ENCODE results near the gene ALDH1L1.

ALDH1L1 gene

GRCh38 chr3:126085841-126086240 lies 94.5 kb downstream of the ALDH1L1 start:
- TF ChIP-seq CTCF (conservative IDR thresholded peaks at IDR 0.05; ENCODE audit: low read depth, low read length): no peak
- no peak overlapping the region for H3K4me3 ChIP-seq (ENCODE audit: low read length)
- no peak for DNase-seq (ENCODE audit: low read depth)

- no peak for TF ChIP-seq CTCF (conservative IDR thresholded peaks at IDR 0.05; ENCODE audit: low read depth, low read length)
- no peak overlapping the region for H3K4me3 ChIP-seq (ENCODE audit: low read length)
- DNase-seq (ENCODE audit: low read depth): no peak
These were observed 95.1 kb downstream of the ALDH1L1 start for GRCh38 chr3:126085276-126085675.

GRCh38 chr3:126084768-126085180 lies 95.6 kb downstream of the ALDH1L1 start:
- no peak for DNase-seq (ENCODE audit: low read depth)
- no peak for TF ChIP-seq CTCF (conservative IDR thresholded peaks at IDR 0.05; ENCODE audit: low read depth, low read length)
- peak overlapping the region; percentile 56 for H3K4me3 ChIP-seq (ENCODE audit: low read length)

GRCh38 chr3:126083913-126084767 lies 96.2 kb downstream of the ALDH1L1 start, which contains the start of gene SLC41A3:
SLC41A3 (minus strand) TSS chr3:126084124; CDS start chr3:126068219, 15,905 bp downstream.
- peak within 1 kb of the TSS; percentile 56 for H3K4me3 ChIP-seq (ENCODE audit: low read length)
- DNase-seq (ENCODE audit: low read depth): no peak
- peak; percentile 49 for TF ChIP-seq CTCF (conservative IDR thresholded peaks at IDR 0.05; ENCODE audit: low read depth, low read length)

- TF ChIP-seq CTCF (conservative IDR thresholded peaks at IDR 0.05; ENCODE audit: low read depth, low read length): no peak
- peak overlapping the region; percentile 56 for H3K4me3 ChIP-seq (ENCODE audit: low read length)
- no peak for DNase-seq (ENCODE audit: low read depth)
These were observed 96.9 kb downstream of the ALDH1L1 start for GRCh38 chr3:126083511-126083912.

- peak overlapping the region; percentile 56 for H3K4me3 ChIP-seq (ENCODE audit: low read length)
- no peak for TF ChIP-seq CTCF (conservative IDR thresholded peaks at IDR 0.05; ENCODE audit: low read depth, low read length)
- no peak for DNase-seq (ENCODE audit: low read depth)
These were observed 97.3 kb downstream of the ALDH1L1 start for GRCh38 chr3:126083138-126083445.

Data from retinal pigment epithelial cell (primary cell).